Uterus (tissue), 2 donors: Measurements from ENCODE around the gene EFCAB13.

ENCODE experiments used
- CTCF ChIP-seq, 4 experiments: fragments of 200-600 bp in 2 of 4; fragments of 450-650 bp in 2 of 4; sonication (generic) in 2 of 4; IDR thresholded peaks; one replicate each; pipeline ENCODE4 v1.5.1; 2016 to 2019; ENCODE audit warnings: antibody characterized with exemption in 4 of 4, mild to moderate bottlenecking in 2 of 4, moderate library complexity in 1 of 4
- POLR2A ChIP-seq, 2 donors: fragments of 450-650 bp; IDR thresholded peaks; one replicate each; pipeline ENCODE4 v1.6.1; 2016; ENCODE audit warnings: antibody characterized with exemption in 2 of 2, mild to moderate bottlenecking in 1 of 2, moderate library complexity in 1 of 2

- no peak for TF ChIP-seq CTCF (IDR thresholded peaks at IDR 0.05)
- peak in 1 of 2 donors; percentile 6 for TF ChIP-seq POLR2A (IDR thresholded peaks at IDR 0.05)
Measured at GRCh38 chr17:47324224-47325020, 667 bp downstream of the EFCAB13 start.
